Measurements from ENCODE around the gene WDR45. TPM values are rescaled to one million over a fixed set of nuclear protein-coding genes. Genes with fewer than 3 reads are reported as not detected.

The WDR45 gene
- total RNA-seq, 4 donors from 2014 or later = 84.4 to 102 (median 87.8) TPM

GRCh38 chrX:49106296-49106695 is 26.6 kb upstream of the WDR45 start:
- intact Hi-C loops (cut with DNase I; ENCODE audit: low total_unique reads) = no loop called here
- DNase-seq (ENCODE audit: low spot score in 2 of 2) = no peak
- TF ChIP-seq, protein P1, sequence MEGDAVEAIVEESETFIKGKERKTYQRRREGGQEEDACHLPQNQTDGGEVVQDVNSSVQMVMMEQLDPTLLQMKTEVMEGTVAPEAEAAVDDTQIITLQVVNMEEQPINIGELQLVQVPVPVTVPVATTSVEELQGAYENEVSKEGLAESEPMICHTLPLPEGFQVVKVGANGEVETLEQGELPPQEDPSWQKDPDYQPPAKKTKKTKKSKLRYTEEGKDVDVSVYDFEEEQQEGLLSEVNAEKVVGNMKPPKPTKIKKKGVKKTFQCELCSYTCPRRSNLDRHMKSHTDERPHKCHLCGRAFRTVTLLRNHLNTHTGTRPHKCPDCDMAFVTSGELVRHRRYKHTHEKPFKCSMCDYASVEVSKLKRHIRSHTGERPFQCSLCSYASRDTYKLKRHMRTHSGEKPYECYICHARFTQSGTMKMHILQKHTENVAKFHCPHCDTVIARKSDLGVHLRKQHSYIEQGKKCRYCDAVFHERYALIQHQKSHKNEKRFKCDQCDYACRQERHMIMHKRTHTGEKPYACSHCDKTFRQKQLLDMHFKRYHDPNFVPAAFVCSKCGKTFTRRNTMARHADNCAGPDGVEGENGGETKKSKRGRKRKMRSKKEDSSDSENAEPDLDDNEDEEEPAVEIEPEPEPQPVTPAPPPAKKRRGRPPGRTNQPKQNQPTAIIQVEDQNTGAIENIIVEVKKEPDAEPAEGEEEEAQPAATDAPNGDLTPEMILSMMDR (IDR thresholded peaks at IDR 0.05) = no peak
- TF ChIP-seq POLR2A (IDR thresholded peaks at IDR 0.05) = no peak
- no peak overlapping the region for H3K4me3 ChIP-seq (ENCODE audit: low read depth, poor library complexity, severe bottlenecking)
- 89 to 90% methylated on average over 4 of the region's 4 CpGs for WGBS, 2 donors

GRCh38 chrX:49103637-49104036 is 23.9 kb upstream of the WDR45 start:
- intact Hi-C loops (cut with DNase I; ENCODE audit: low total_unique reads) = no loop called here
- WGBS, 2 donors = 58 to 62% methylated on average over 3 of the region's 3 CpGs
- H3K4me3 ChIP-seq (ENCODE audit: low read depth, poor library complexity, severe bottlenecking) = no peak overlapping the region
- TF ChIP-seq, protein P1 (IDR thresholded peaks at IDR 0.05) = no peak
- TF ChIP-seq POLR2A (IDR thresholded peaks at IDR 0.05) = no peak
- no peak for DNase-seq (ENCODE audit: low spot score in 2 of 2)

DNA sequence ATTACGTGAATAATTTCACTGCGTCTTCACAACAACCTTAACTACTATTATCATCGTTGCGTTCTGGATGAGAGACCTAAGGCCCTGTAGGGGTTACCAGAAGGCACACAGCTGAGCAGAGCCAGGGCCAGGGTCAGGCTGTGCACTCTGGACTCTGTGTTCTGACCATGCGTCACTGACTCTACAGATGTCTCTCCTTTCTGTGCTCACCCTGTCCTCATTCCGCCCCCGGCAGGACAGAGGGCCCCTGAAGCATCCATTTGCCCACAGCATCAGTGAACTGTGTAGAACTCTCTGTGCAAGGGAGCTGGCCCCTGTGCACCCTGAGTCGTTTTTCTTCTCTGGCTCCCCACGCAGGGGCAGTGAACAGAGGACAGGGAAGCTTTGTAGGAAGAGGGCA is 22.5 kb upstream of the WDR45 start:
- intact Hi-C loops (cut with DNase I; ENCODE audit: low total_unique reads) = no loop called here
- WGBS, 2 donors = 75 to 96% methylated on average over 5 to 9 of the region's 9 CpGs
- no peak for TF ChIP-seq POLR2A (IDR thresholded peaks at IDR 0.05)
- TF ChIP-seq, protein P1 (IDR thresholded peaks at IDR 0.05) = no peak
- no peak overlapping the region for H3K4me3 ChIP-seq (ENCODE audit: low read depth, poor library complexity, severe bottlenecking)
- DNase-seq (ENCODE audit: low spot score in 2 of 2) = no peak

DNA sequence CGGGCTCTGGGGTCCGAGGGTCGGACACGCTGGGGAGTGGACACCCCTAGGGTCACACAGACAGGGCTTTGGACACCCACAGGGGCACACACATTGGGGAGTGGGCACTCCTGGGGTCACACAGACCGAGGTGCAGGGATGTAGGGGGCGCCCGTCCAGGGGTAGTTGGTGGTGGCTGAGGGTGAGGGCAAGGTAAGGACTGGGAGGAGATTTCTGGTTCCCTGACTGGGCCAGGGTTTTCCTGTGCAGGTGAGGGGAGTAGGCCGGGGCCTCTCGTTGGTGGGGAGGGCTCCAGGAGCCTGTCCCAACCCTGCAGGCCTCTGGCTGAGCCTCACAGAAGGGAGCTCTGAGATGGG is 21.9 kb upstream of the WDR45 start:
- intact Hi-C loops (cut with DNase I; ENCODE audit: low total_unique reads) = no loop called here
- TF ChIP-seq POLR2A (IDR thresholded peaks at IDR 0.05) = no peak
- TF ChIP-seq, protein P1 (IDR thresholded peaks at IDR 0.05) = no peak
- WGBS, 2 donors = 44% methylated on average over 8 of the region's 9 CpGs; no CpG with 5 or more reads in 1 of the 2 donors

GRCh38 chrX:49100704-49101628 is 21.3 kb upstream of the WDR45 start:
- intact Hi-C loops (cut with DNase I; ENCODE audit: low total_unique reads) = no loop called here
- DNase-seq (ENCODE audit: low spot score in 2 of 2) = peak; percentile 88 to 98
- peak overlapping the region; percentile 25 for H3K4me3 ChIP-seq (ENCODE audit: low read depth, poor library complexity, severe bottlenecking)
- TF ChIP-seq POLR2A (IDR thresholded peaks at IDR 0.05) = no peak
- TF ChIP-seq, protein P1 (IDR thresholded peaks at IDR 0.05) = no peak
- WGBS, 2 donors = 1 to 43% methylated on average over 14 to 71 of the region's 74 CpGs

More for the DNA sequence above, 21.9 kb upstream of the WDR45 start:
- no peak for DNase-seq (ENCODE audit: low spot score in 2 of 2)
- no peak overlapping the region for H3K4me3 ChIP-seq (ENCODE audit: low read depth, poor library complexity, severe bottlenecking)

All from lower leg skin (tissue), 4 donors.